ENCODE results near the gene TNKS1BP1.

Gene TNKS1BP1

DNA sequence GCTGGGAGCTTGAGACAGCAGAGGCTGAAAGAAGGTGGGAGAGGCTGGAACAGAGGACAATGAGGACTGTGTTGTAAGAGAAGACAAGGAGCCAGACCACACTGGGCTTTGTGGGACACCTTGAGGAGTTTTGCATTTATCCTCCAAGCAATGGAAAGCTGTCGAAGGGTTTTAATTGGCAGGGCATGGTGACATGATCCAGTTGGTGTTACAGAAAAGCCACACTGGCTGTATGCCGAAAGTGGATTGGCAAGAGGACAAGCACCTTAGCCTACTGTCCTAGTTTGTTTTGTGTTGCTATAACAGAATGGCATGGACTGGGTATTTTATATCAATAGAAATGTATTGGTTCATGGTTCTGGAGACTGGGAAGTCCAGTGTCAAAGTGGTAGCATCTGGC, 73.7 kb downstream of the TNKS1BP1 start:
- no peaks in the 10 kb centered on the region for H3K36me3 Mint-ChIP-seq (ENCODE audit: low read depth)
- no peak for TF ChIP-seq CTCF (IDR thresholded peaks at IDR 0.05; ENCODE audit: unreplicated experiment in 3 of 3)
- H3K27me3 Mint-ChIP-seq (ENCODE audit: low read depth): no peaks in the 10 kb centered on the region
- no peak overlapping the region for H3K4me3 Mint-ChIP-seq
- H3K4me1 Mint-ChIP-seq: peaks cover 29% of the 10 kb centered on the region
- H3K27ac Mint-ChIP-seq: no peak overlapping the region
- peaks cover 5% of the 10 kb centered on the region for H3K9me3 Mint-ChIP-seq

All from nephron (organoid).